Endothelial cell of umbilical vein (primary cell): Measurements from ENCODE around the gene ZFYVE28. TPM values are rescaled to one million over a fixed set of nuclear protein-coding genes. Genes with fewer than 3 reads are reported as not detected.

Experiments
- BruUV-seq: library from RNA; stranded (reverse); fragments of 400-500 nt; replicated peaks from 2 replicates; lab custom pipeline; 2021; lab: Mats Ljungman, UMichigan
- CTCF ChIA-PET: fragments of 300-600, 350-600 bp; sonication (Branson Sonifier 250); formaldehyde crosslinking; loops from one replicate; lab custom pipeline; 2021; ENCODE audit warnings: antibody characterized with exemption, inconsistent platforms; lab: Charles Lee
- POLR2A ChIA-PET: fragments of 300-600, 350-600 bp; sonication (Branson Sonifier 250); formaldehyde crosslinking; loops from one replicate; lab custom pipeline; 2021; ENCODE audit warnings: antibody characterized with exemption, inconsistent platforms; lab: Charles Lee
- DNase-seq: peaks from one replicate; pipeline ENCODE4 v3.0.0-alpha.2; 2011; ENCODE audit warnings: low read depth, low spot score
- FAIRE-seq: peaks from 2 replicates; lab custom pipeline; 2011; peaks lifted over from hg19 to GRCh38; lab: Jason Lieb, UNC
- H2AFZ ChIP-seq: 2 replicates; pipeline ENCODE4 v1.6.0; 2012; ENCODE audit warnings: low read depth, low read length, control low read depth, inconsistent platforms
- H3K27ac ChIP-seq: 2 replicates; pipeline ENCODE4 v1.5.1; 2011; ENCODE audit warnings: low read depth, mild to moderate bottlenecking, control low read depth, low read length, moderate library complexity; ENCODE audit not compliant: insufficient read depth
- H3K27me3 ChIP-seq, 2 experiments: 2 replicates each; pipeline versions ENCODE4 v1.6.0 to v1.6.1; 2011; ENCODE audit warnings: low read length in 2 of 2, mixed read lengths in 1 of 2; ENCODE audit not compliant: control insufficient read depth in 2 of 2, insufficient read depth in 2 of 2
- H3K36me3 ChIP-seq, 2 experiments: 2 replicates in 1 of 2; 3 replicates in 1 of 2; pipeline ENCODE4 v1.5.1; 2011; ENCODE audit warnings: low read length in 2 of 2, mild to moderate bottlenecking in 1 of 2, moderate library complexity in 1 of 2; ENCODE audit not compliant: control insufficient read depth in 2 of 2, insufficient read depth in 2 of 2; ENCODE audit errors: extremely low read depth in 1 of 2
- H3K4me1 ChIP-seq: 3 replicates; pipeline ENCODE4 v1.5.1; 2011; ENCODE audit warnings: mild to moderate bottlenecking, low read length; ENCODE audit not compliant: control insufficient read depth, insufficient read depth; ENCODE audit errors: extremely low read depth
- H3K4me2 ChIP-seq: 2 replicates; pipeline ENCODE4 v1.6.1; 2011; ENCODE audit warnings: low read length, control low read depth, mixed read lengths; ENCODE audit not compliant: insufficient read depth
- H3K4me3 ChIP-seq, 3 experiments: fragments of 200-600 bp in 1 of 3; sonication (generic), shearing (Covaris generic) in 1 of 3; replicated peaks in 1 of 3; 2 replicates each; pipeline ENCODE4 v1.5.1; 2011 to 2016; ENCODE audit warnings: control low read depth in 3 of 3, low read length in 3 of 3, mild to moderate bottlenecking in 2 of 3, inconsistent platforms in 1 of 3, low read depth in 1 of 3, moderate library complexity in 1 of 3; ENCODE audit not compliant: insufficient read depth in 1 of 3
- H3K79me2 ChIP-seq: 2 replicates; pipeline ENCODE4 v1.6.0; 2012; ENCODE audit warnings: low read length, inconsistent platforms; ENCODE audit not compliant: control insufficient read depth, insufficient read depth
- H3K9ac ChIP-seq: replicated peaks from 2 replicates; pipeline ENCODE3; 2011; ENCODE audit warnings: low read length, control low read depth; ENCODE audit not compliant: insufficient read depth; ENCODE audit errors: extremely low read depth
- H3K9me1 ChIP-seq: replicated peaks from 3 replicates; pipeline ENCODE4 v1.6.0; 2011; ENCODE audit warnings: mild to moderate bottlenecking, low read length; ENCODE audit not compliant: control insufficient read depth, insufficient read depth; ENCODE audit errors: extremely low read depth
- H3K9me3 ChIP-seq: replicated peaks from 2 replicates; pipeline ENCODE4 v1.5.1; 2012; ENCODE audit warnings: low read length, inconsistent platforms; ENCODE audit not compliant: control insufficient read depth, insufficient read depth
- H4K20me1 ChIP-seq: replicated peaks from 2 replicates; pipeline ENCODE3; 2011; ENCODE audit warnings: mild to moderate bottlenecking, low read length; ENCODE audit not compliant: control insufficient read depth, insufficient read depth; ENCODE audit errors: extremely low read depth
- CTCF ChIP-seq, 2 donors: IDR thresholded peaks; 1 replicate in 1 of 2; 2 replicates in 1 of 2; pipeline ENCODE4 v1.5.1; 2011; ENCODE audit warnings: low read length in 2 of 2, mild to moderate bottlenecking in 2 of 2, moderate library complexity in 2 of 2, control low read depth in 1 of 2, inconsistent platforms in 1 of 2, low read depth in 1 of 2; ENCODE audit not compliant: insufficient read depth in 1 of 2; ENCODE audit errors: extremely low read depth in 1 of 2
- EZH2 ChIP-seq: IDR thresholded peaks from 2 replicates; pipeline ENCODE4 v1.6.1; 2012; ENCODE audit warnings: borderline replicate concordance, low read depth, mild to moderate bottlenecking, moderate library complexity, low read length, inconsistent platforms; ENCODE audit not compliant: severe bottlenecking
- FOS ChIP-seq: IDR thresholded peaks from 2 replicates; pipeline ENCODE4 v1.6.1; 2011; ENCODE audit warnings: mild to moderate bottlenecking, low read length, moderate library complexity, borderline replicate concordance; ENCODE audit not compliant: insufficient read depth
- GATA2 ChIP-seq: IDR thresholded peaks from 2 replicates; pipeline ENCODE4 v1.7.0; 2011; ENCODE audit warnings: low read depth, mild to moderate bottlenecking, moderate library complexity, mixed read lengths, low read length; ENCODE audit not compliant: insufficient read length, insufficient read depth
- JUN ChIP-seq: IDR thresholded peaks from 2 replicates; pipeline ENCODE4 v1.6.1; 2011; ENCODE audit warnings: borderline replicate concordance, low read depth; ENCODE audit not compliant: insufficient read length, insufficient read depth
- MYC ChIP-seq: IDR thresholded peaks from one replicate; pipeline ENCODE4 v1.6.1; 2011; ENCODE audit warnings: mild to moderate bottlenecking, low read depth, low read length
- POLR2A ChIP-seq: IDR thresholded peaks from 2 replicates; pipeline ENCODE4 v1.6.1; 2012; ENCODE audit warnings: low read depth, mild to moderate bottlenecking, control low read depth, low read length
- POLR2AphosphoS5 ChIP-seq: IDR thresholded peaks from 2 replicates; pipeline ENCODE4 v1.6.1; 2012; ENCODE audit warnings: low read depth, mild to moderate bottlenecking, control low read depth, low read length, moderate library complexity; ENCODE audit not compliant: insufficient read depth
- dilution Hi-C: fragments of 300-500 bp; cut with MboI; formaldehyde crosslinking; loops from one replicate; pipeline ENCODE4 v1.15.0; 2019; ENCODE audit warnings: low sequenced_read_pairs; ENCODE audit not compliant: extremely low pct_ligation_motif_present
- intact Hi-C: fragments of 100-400 bp; cut with micrococcal nuclease; formaldehyde crosslinking; loops from one replicate; pipeline ENCODE4 v1.10.0; 2022
- polyA plus RNA-seq, 4 experiments: library from polyadenylated mRNA; depleted of rRNA in 3 of 4; stranded (reverse) in 3 of 4; unstranded in 1 of 4; fragments of >200 nt; gene quantifications; 2 replicates each; pipeline versions ENCODE4 v1.2.1 to v1.2.3, GENCODE V29; 2011 to 2012; ENCODE audit warnings: missing spikeins in 1 of 4
- total RNA-seq: library from RNA; stranded (reverse); gene quantifications from 2 replicates; pipeline ENCODE4 v1.2.3, GENCODE V29; 2021
- TF ChIP-seq, protein P1 (sequence below): IDR thresholded peaks from 2 replicates; pipeline ENCODE4 v1.6.1; 2011; ENCODE audit not compliant: insufficient read depth, insufficient read length

Gene ZFYVE28
- total and polyA plus RNA-seq, 2 donors (not counting 3 experiments of a cell fraction or from before 2014, with no cell fraction given) = 5.8 to 7.1 TPM

DNA sequence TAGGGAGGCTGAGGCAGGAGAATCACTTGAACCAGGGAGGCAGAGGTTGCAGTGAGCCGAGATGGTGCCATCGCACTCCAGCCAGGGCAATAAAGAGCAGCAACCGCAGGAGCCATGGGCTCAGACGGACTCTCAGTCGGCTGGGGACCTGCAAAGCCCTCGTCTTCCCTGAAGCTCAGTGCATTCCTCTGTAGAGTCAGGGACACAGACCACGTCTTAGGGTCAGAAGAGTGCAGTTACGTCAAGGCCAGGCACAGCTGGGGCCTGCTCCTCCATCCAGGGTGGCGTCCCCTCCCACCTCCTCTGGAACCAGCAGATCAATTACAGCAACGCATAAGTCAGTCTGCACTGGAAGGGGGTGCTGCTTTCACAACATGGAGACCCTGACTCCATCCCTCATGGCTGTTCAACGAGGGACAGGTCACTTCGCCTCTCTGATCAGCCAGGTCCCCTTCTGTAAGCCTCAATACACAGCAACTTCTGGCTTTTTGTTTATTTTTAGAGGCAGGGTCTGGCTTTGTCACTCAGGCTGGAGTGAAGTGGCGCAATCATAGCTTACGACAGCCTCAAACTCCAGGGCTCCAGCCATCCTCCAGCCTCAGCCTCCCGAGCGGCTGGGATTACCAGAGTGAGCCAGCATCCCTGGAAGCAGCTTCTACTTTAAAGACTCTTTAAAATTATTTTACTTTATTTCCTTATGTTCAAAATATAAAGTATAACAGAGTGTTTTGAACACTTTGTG, 76.4 kb downstream of the ZFYVE28 start:
- intact Hi-C loops (no loop called here), dilution Hi-C loops (no loop called here)
- H3K9me3 ChIP-seq = no peaks in the 10 kb centered on the region
- no peaks in the 10 kb centered on the region for H4K20me1 ChIP-seq
- DNase-seq (no peak), FAIRE-seq (no peak)
- TF ChIP-seq JUN = no peak
- no peak for TF ChIP-seq FOS
- TF ChIP-seq CTCF (IDR thresholded peaks at IDR 0.05; ENCODE audit: extremely low read depth in 1 of 2, insufficient read depth in 1 of 2, low read depth in 1 of 2, low read length in 2 of 2) = no peak
- no peak for TF ChIP-seq GATA2
- no peak for TF ChIP-seq POLR2AphosphoS5
- TF ChIP-seq POLR2A = no peak
- no peak for TF ChIP-seq MYC
- no peak for TF ChIP-seq EZH2
- TF ChIP-seq, protein P1, sequence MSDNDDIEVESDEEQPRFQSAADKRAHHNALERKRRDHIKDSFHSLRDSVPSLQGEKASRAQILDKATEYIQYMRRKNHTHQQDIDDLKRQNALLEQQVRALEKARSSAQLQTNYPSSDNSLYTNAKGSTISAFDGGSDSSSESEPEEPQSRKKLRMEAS = no peak
- no peak overlapping the region for H3K4me3 ChIP-seq
- no TSS peak for BruUV-seq
- H3K4me1 ChIP-seq = no peaks in the 10 kb centered on the region
- H3K36me3 ChIP-seq = no peaks in the 10 kb centered on the region
- no peaks in the 10 kb centered on the region for H3K9me1 ChIP-seq
- no peak overlapping the region for H3K4me2 ChIP-seq
- H3K79me2 ChIP-seq = no peaks in the 10 kb centered on the region
- H3K9ac ChIP-seq = no peak overlapping the region
- no peak overlapping the region for H3K27ac ChIP-seq
- no peaks in the 10 kb centered on the region for H3K27me3 ChIP-seq
- no peak overlapping the region for H2AFZ ChIP-seq
- CTCF ChIA-PET = no interaction called here
- POLR2A ChIA-PET = no interaction called here
